ENCODE data around the gene DNAJB2.

- TF ChIP-seq CTCF (conservative IDR thresholded peaks at IDR 0.05; ENCODE audit: low read length) (no peak), EZH2phosphoT487 (IDR thresholded peaks at IDR 0.05; ENCODE audit: borderline replicate concordance, low read depth, low read length) (no peak)
Observed at GRCh38 chr2:219252900-219253752, 26.0 kb upstream of the DNAJB2 start, which contains the start of gene TUBA4B.

All from OCI-LY7 (cell line).